GM18511 (cell line): Measurements from ENCODE around the gene AK2.
A peak's percentile ranks its signal among the peaks of the same experiment; 100 is the strongest.
"Not testable (repeated sequence)": the region's sequence is repeated elsewhere in the genome, so short reads cannot be mapped to it uniquely, and the experiment has no call there.

Source experiments
- ATAC-seq: cut with Tn5 transposase; IDR thresholded peaks from one replicate; pipeline ENCODE4 v1.9.1; 2021; ENCODE audit warnings: mild to moderate bottlenecking, moderate library complexity; ENCODE audit not compliant: unreplicated experiment

AK2 gene

DNA sequence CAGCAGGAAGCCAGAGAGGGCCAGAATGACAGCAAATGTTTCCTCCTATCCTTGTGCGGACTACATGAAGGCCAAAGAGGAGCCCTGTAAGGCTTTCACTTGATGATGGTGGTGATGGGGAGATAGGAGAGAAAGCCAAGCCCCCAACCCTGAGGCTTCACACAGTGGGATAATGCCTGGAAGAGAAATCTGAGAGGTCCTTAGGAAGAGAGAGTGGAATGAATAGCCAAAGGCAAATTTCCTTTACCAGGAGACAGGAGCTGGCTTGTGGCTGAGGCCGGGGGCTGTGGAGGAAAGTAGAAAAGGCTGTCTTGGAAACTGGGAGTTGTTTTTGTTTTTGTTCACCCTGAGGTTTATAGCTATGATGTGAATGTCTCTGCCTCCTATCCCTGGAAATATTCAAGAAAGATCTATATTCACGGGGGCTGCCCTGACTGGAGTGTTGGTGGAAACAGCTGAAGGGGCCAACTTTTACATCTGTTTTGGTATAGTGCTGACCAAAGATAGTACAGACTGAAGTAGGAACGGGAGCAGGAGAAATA is 59.1 kb downstream of the AK2 start:
- no peak for ATAC-seq

DNA sequence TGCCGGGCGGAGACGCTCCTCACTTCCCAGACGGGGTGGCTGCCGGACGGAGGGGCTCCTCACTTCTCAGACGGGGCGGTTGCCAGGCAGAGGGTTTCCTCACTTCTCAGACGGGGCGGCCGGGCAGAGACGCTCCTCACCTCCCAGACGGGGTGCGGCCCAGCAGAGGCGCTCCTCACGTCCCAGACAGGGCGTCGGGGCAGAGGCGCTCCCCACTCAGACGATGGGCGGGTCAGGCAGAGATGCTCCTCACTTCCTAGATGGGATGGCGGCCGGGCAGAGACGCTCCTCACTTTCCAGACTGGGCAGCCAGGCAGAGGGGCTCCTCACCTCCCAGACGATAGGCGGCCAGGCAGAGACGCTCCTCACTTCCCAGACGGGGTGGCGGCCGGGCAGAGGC is 61.6 kb downstream of the AK2 start:
- ATAC-seq, result not testable (repeated sequence)

DNA sequence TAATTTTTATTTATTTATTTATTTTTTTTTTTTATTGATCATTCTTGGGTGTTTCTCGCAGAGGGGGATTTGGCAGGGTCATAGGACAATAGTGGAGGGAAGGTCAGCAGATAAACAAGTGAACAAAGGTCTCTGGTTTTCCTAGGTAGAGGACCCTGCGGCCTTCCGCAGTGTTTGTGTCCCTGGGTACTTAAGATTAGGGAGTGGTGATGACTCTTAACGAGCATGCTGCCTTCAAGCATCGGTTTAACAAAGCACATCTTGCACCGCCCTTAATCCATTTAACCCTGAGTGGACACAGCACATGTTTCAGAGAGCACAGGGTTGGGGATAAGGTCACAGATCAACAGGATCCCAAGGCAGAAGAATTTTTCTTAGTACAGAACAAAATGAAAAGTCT is 63.2 kb downstream of the AK2 start:
- not testable (repeated sequence) for ATAC-seq

DNA sequence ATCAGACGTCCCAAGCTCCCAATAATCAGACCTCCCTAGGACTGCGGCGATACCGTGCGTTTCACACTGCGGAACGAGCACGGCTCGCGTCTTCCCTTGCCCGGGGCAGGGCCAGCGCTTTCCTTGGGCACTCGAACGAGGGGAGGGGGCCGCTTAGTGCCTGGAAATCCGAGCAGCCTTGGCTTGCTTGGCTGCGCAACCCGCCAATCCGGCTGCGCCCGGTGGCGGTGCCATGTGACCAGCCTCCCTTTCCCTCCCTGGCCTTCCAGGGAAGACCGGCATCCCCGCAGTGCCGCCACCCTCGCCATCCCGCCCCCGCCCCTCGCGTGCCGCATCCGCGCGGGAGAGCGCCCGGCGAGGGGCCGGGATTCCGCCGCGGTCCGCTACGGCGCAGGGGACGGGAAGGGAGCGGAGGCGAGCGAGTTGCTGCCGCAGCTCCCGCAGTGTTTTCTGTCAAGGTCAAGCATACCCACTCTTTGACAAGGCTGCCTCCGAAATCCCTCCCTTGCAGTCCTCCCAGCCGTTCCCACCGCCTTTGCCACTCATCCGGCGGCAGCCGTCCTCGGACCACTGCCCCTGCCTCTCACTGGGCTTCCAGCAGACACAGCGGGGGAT is 63.8 kb downstream of the AK2 start:
- no peak for ATAC-seq

DNA sequence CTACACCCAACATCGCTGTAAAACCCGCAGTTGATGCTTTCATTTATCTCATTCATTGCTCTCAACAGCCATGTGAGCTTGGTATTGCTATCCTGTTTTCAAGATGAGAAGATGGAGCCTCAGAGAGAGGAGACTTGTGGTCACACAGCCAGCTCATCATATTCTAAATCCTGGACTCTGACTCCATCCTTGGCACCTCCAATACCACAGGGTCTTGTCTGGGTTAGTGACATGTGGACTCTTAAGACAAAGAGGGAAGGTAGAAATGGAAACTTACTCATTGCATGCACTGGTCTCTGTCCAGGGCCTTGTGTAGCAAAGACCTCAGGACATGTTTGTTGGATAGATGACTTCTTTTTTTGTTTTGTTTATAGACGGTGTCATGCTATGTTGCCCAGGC is 65.1 kb downstream of the AK2 start:
- no peak for ATAC-seq

DNA sequence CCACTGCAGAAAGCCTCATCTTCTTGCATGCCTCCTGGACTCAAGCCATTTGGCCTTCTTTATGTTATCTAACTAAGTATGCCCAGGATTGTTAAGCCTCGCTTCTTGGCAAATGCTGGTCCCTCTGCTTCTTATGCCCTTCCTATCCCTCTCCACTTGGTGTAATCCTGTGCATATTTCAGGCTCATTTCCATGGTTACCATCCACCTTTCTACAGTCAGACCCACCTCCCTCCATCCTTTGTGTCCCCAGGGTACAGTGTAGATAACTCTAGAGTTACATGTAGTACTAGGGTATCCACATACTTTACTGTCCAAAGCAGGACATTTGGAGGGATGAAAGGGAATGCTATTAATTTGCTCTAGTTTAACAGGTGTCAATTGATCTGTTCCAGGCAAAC is 65.5 kb downstream of the AK2 start:
- ATAC-seq, result no peak

DNA sequence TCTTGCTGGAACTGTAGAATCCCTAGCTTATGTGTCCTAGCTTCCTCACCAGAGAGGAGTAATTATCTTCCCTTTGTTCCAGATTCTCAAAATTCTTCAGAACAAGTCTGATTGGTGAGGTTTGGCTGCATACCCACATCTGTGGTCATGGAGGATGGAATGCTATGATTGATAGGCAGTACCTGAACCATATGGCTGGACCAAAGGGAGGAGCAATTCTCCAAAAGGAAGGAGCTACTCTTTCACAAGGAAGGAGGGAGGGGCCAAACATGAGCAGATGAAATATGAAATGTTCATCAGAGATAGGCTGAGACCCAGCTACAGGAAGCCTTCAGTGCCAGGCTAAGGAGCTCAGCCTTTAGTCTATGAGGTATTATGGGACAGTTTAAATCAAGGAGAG is 67.1 kb downstream of the AK2 start:
- ATAC-seq, result no peak

DNA sequence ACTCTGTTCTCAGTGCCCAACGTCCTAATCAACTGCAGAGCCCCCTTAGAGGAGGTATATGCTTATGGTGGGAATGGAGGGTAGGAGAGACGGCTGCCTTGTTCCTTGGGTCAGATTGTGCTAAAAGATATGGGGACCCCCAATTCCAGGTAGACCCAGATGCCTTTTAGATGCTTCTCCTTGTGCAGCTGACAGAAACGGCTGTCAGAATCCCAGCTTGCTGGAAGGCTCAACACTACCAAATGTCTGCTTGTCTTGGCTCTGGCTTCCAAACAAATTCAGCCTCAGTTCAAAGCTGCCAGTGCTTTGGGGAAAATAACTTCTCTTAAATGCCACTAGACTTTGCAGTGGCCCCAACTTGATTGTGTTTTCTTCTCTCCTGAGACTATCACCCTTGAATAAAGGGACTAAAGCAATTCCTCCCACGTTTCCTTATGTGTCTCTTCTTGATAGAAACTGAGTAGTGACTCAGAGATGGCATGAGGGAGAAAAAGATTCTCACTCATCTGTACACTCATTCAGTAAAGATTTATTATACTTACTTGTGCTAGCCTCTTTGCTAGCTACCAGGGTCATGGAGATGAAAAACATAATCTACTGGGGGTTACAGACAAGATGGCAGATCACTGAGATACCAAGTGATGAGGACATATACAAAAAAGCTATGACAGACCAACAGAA is 68.7 kb downstream of the AK2 start:
- ATAC-seq, result no peak

DNA sequence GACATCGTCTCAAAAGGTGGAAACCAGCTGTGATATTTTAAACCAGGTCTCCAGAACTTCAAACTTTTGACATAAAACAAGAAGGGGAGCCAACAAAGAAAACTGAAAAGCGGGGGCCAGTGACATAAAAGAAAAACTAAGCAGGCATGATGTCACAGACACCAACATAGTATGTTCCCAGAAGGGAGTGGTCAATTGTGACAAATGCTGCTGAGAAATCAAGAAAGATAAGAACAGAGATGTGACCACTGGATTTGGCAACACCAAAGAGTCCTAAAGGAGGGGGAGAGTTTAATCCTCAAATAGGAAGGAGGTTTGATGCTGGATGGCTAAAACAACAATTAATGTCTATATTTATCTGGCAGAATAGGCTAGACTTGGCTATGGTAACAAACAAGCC is 69.8 kb downstream of the AK2 start:
- no peak for ATAC-seq

DNA sequence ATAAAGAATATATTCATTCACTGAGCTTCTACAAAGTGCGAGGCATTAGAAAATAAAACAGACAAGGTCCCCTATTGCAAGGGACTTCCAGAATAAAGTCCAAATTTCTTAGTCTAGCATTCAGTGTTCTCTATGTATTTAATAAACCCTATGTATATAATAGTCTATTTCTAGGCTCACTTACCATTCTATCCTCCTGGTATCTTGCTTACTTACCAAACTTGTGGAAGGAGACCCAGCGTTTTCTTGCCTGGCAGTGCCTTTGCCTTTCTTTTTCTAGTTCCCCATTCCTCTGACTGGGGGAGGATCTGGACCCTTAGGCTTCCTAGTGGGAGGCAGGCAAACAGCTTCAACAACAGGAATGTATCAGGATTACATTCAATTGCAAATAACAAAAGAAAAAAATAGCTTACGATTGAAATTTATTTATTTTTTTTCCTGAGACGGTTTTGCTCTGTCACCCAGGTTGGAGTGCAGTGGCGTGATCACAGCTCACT is 71.4 kb downstream of the AK2 start:
- ATAC-seq, result no peak

DNA sequence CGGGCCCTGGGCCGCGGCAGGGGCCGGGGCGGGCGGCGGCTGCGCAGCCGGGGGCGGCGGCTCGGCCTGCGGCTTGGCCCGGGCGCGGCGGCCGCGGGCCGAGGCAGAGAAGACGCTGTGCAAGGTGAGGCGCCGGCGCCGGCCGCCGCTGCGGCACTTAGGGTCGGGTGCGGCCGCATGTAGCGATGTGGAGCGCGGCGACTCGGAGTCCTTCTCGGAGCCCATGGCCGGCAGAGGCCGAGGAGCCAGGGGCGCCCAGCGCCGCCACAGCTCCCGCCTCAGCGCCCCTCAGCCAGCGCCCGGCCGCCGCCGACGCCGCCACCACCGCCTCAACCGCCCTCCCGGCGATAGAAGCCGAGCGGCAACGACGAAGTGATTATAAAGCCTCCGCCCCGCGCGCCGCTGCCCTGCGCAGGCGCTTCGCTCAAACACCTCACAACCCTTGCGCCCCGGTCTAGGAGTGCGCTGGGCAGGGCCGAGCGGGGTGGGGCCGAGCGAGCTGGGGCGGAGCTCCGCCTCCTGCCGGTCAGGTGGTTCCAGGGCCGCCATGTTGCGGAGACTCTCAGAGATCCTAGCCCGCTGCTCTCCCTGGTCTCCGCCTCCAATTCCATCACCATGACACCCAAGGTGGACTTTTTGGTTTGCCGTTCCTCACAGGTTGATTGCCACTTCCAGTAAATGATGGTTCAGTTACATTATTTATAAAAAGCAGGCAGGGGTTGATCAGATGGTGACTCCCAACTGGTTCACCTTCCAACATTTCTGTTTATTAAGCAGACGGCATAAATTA is 72.0 kb downstream of the AK2 start, which contains the start of gene RNF19B:
Gene RNF19B (minus strand): TSS at position 349 of the 790 bp plus-strand sequence. CDS start 124 bp downstream, at position 225.
- ATAC-seq, result peak; percentile 82

DNA sequence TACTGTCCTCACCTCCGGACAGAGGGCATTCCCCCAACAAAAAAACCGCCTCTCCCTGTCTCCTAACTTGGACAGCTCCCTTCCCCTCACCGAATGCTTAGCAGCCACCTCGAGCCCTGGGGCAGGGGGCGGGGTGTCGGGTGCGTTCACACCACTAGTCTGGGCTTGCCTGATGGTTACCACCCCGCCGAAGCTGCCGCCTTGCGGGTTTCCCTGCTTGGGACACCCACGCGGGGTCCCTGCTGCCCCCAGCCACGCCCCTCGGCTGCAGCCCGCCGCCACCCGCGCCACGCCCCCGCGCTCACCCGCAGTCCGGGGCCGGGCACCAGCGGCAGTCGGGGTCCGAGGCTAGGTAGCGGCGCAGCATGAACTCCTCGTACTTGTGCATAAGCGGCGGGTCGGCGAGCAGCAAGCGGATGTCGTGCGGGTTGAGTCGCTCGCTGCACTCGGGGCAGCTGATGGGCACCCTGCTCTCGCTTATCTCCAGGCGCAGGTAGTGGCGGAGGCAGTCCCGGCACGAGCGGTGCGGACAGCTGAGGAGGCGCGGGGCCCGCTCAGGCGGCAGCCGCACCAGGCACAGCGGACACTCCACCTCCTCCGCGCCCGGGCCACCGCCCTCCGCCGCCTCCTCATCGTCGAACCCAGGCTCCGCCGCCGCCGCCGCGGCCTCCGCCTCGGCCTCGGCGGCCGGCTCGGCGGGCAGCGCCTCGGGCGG is 72.8 kb downstream of the AK2 start:
- ATAC-seq, result peak; percentile 31

DNA sequence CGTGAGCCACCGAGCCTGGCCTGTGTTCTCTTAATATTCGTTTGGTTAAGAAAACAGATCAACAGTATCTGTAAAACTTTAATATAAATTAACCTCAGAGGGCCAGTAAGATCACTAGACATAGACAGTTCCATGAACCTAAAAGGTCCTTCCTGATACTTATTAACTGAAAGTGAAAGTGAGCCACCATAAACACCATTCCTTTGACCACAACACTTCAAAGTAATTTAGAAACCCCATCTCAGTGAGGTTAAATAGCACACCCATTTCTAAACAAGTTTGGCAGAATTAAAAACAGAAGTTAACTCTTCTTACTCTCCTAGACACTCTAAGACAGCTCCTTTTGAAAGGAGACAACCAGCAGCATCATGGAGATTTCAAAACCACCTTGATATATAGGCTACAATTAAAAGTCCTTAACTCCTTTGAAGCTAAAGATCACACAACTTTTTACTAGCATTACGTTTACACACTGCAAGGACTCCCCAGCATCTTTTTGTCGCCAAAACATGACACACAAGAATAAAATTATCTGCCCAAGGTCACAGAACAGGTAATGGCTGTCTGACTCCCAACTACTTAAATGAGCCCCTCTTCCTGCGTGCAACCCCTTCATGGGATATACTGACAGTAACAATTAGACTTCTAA is 74.3 kb downstream of the AK2 start:
- no peak for ATAC-seq

DNA sequence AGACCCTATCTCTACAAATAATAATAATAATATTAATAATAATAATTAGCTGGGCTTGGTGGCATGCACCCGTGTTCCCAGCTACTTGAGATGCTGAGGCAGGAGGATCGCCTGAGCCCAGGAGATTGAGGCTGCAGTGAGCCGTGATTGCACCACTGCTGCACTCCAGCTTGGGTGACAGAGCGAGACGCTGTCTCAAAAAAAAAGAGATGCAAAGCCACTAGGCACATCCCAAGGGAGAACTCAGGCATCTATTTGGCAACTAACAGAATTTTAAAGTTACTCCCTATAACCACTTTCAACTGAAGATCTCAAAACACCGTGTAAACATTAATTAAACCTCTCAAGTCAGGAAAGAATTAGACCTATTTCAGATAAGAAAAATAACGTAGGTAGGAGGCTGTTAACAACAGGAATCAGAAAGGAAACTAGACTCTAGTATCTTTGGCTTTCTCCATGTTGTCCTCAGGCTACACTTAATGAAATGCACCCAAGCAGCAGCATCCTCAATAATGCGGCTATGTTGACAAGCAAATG is 75.8 kb downstream of the AK2 start:
- no peak for ATAC-seq

DNA sequence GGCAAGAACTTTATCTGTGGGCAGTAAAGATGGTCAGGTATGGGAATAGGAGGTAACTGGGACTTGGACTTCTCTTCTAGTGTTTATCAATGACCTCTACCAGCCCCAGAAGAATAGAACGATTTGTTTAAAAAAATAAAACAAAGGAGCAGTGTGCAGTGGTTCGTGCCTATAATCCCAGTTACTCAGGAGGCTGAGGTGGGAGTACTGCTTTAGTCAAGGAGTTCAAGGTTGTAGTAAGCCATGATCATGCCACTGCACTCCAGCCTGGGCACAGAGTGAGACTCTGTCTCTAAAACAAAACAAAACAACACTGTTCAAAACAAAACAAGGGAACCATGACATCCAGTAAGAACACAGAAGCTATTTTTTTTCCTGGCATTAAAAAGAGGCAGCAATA is 76.3 kb downstream of the AK2 start:
- ATAC-seq, result no peak

DNA sequence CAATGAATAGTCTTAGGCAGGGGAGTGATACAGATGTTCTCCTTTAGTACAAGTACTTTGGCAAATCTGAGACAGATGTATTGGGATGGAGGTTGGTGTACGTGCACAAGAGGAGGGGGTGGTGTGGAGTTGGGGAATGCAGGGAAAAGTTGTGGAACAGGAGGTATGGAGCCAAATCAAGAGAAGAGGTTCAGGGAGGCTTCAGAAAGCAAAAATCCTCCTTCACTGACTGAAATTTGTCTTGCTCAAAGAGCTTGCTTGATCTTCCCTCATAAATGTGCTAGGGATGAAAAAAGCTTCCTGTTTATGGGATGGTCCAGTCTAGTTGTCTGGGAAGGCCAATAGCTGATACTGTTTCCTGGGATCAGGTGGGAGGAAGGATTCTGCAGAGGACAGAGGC is 77.9 kb downstream of the AK2 start:
- ATAC-seq, result no peak
